Measurements from ENCODE around the gene ANO8.
"Not testable (repeated sequence)": the region's sequence is repeated elsewhere in the genome, so short reads cannot be mapped to it uniquely, and the experiment has no call there.

The ANO8 gene

DNA sequence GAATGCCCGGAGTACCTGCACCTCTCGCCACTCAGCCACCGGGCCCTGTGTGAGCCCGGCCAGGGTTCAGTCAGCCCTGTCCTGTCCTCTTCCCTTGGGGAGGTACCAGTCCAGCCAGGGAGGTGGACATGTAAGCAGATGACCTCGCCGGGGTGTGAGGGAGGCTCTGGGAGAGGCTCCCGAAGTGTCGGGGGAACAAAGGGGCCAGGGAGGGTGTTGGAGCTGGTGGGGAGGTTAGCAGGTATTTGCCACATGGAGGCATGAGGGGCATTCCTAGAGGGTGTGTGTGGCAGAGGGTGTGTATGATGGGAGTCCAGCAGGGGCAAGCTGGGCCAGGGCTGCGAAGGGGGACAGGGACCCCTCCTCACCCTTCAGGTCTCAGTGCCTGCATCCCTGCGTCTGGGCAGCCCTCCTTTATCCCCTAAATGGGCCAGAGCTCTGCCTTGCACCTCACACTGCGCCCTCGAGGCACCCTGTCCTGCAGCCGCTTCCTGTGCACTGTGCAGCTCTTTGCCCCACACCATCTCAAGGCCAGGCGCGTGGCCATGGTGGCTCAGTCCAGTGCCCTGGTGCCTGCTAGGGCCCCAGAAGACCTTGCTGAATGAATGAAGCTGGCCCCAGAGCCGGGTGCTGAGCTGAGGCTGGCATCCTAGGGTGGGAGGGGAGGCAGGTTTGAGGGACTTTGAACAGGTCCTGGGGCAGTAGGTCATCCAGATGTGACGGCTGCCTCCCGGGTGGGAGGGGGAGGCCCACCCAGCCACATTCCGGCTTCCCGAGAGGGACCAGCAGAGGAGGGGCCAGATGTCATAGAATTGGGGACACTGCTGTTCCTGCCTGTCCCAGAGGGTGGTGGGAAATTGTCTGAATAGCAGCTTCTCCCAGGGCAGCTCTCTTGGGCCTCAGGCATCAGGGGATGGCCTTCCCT, 22.2 kb downstream of the ANO8 start:
- DNase-seq, result no peak

- no peak for DNase-seq
Measured at GRCh38 chr19:17311455-17312188, 23.0 kb downstream of the ANO8 start.

DNA sequence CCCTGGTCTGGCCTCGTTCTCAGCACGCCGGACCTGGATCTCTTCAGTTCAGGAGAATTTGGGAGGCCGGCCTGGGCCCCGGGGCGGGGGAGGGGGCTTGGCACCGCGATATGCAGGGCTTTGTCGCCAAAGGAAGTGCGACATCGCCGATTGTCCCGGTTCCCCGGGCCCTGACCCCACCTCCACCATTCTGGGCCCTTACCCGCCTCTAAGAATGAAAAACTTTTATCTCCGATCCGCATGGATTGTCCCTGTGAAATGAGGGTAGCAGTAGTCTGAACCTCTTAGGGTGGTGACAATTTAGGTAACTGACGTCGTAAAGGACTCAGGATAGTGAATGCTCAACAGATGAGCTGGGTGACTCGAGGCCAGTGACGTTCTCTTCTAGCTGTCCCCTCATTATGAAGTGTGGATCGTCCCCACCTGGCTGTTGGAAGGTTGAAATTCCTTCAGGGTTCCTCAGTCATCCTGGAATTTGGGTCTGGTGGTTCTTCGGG, 24.6 kb downstream of the ANO8 start:
- no peak for DNase-seq

GRCh38 chr19:17309198-17309964, 25.3 kb downstream of the ANO8 start, which contains the start of gene DDA1:
TSS of gene DDA1 (plus strand) at chr19:17309563. CDS start at chr19:17309655, 92 bp downstream.
- DNase-seq, result peak; percentile 72 to 100 (median 98)

- DNase-seq, result no peak
Measured at GRCh38 chr19:17307876-17308377, 26.7 kb downstream of the ANO8 start.

- DNase-seq, result peak in 1 of 51 donors; percentile 32
Measured at GRCh38 chr19:17306285-17306714, 28.4 kb downstream of the ANO8 start.

DNA sequence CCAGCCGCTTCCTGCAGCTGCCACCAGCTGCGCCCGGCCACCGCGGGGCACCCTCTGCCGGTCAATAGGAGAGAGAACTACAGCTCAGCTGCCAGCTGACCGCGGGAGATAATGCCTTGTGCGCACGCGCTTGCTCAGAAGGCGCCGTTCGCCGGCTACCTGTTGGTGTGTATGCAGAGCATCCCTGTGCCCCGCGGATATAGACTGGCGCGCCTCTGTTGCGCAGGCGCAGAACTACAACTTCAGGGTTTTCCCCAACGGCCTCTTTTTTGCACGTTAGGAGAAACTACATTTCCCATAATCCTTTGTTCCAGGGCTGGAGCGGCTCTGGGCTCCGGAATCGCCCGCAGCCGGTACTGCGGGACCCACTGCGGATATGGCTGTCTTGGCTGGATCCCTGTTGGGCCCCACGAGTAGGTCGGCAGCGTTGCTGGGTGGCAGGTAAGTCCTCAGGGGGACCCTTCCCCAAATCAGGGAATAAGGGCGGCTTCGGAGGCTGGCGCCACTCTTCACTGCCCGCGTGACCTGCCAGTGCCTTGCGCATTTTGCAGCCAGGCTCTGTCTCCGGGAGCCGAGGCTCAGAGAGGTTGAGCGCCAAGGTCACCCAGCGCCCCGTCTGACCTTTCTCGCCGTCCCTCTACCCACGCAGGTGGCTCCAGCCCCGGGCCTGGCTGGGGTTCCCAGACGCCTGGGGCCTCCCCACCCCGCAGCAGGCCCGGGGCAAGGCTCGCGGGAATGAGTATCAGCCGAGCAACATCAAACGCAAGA, 29.0 kb downstream of the ANO8 start, which contains the start of gene MRPL34:
Gene MRPL34 (plus strand): TSS at position 356 of the 768 bp plus-strand sequence. CDS start 21 bp downstream, at position 377.
- DNase-seq, result peak; percentile 59 to 100 (median 95)

- peak in 1 of 51 donors; percentile 97 for DNase-seq
Measured at GRCh38 chr19:17305216-17305516, 29.5 kb downstream of the ANO8 start.

GRCh38 chr19:17304386-17305215, 30.1 kb downstream of the ANO8 start:
- DNase-seq, result peak in 6 of 51 donors; percentile 4 to 24 (median 9)

DNA sequence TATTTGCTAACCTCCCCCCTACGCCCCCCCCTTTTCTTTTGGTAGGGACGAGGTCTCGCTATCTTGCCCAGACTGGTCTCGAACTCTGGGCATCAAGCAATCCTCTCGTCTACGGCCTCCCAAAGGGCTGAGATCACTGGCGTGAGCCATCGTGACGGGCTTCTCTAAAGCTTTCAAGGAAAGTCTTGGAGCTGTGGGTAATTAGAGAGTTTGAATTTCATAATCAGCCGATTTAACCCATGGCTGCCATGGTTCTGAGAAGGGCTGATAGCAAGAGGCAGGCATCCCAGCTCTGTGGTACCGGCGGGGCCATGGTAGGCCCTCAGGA, 30.8 kb downstream of the ANO8 start:
- DNase-seq, result peak in 3 of 51 donors; percentile 1 to 43 (median 6)

DNA sequence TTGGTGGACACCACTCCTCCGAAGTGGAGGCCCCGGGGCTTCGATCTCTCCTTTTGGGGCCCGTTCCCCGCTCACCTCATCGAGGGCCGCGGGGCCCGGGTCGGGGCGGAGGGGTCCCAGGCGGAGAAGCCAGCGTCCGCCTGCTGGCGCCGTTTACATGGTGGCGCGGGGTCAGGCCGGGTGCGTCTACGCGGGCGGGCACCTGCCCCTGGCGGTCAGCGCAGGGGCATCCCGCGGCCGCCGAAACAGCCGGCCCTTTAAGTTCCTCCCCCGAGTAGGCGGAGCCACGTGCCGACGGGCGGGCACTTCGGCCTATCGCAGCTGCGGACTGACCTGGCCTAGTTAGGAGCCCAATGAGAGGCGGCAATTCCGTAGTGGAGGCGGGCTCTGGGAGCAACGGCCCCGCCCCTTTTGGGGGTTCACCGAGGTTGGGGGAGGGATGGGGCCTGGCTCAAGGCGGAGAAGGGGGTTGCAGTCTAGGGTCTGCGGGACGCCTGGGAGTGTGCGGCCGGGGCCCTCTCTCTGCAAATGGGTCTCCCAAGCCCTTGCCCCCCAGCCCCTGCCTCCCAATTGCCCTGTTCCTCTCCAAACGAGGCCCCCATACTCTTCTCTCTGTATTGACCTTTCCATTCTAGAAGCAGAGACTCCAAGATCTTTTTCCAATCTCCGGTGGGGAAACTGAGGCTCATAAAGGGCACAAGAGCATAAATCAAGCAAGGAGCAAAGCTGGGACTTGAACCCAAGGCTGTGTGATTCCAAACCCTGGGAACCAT, 31.3 kb downstream of the ANO8 start, which contains the start of gene ABHD8:
Gene ABHD8 (minus strand): TSS at position 259 of the 773 bp plus-strand sequence. CDS start 1,809 bp downstream, outside the sequence.
- peak in 50 of 51 donors; percentile 29 to 96 (median 87) for DNase-seq

DNA sequence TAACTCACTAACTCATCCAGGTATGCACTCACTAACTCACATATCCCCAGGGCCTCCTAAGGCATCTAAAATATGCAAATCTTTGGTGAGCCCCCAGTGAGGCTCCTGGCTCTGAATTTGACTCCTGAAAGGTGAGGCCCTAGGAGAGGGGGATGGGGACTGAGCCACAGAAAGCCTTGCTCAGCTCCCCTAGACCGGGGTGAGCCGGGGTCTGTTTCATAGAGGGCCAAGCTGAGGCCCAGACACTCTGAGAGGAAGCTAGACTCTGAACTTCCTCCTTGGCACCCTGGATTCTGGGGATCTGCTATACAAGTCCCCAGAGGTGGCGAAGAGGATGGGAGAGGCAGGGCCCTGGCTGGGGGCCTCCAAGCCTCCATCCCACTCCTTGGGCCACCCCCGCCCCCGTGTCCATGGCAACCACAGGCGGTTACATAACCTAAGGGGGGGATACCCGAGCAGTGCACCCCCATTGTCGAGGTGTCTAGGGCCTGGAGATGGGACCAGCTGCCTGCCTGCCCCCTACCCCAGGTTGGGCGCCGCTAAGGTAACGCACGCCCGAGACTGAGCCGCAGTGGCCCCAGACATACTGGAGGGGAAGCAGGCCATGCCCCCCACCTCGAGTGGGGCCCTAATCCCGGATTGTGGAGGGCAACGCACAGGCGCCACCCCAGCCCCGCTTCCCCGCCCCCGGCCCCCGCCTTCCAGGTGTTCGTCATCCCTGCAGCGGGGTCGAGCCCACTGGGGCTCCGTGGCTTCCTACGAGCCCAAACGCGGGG, 32.1 kb downstream of the ANO8 start:
- DNase-seq, result peak in 28 of 51 donors; percentile 10 to 60 (median 33)

- no peak for DNase-seq
Measured at GRCh38 chr19:17300992-17301619, 33.5 kb downstream of the ANO8 start.

- no peak for DNase-seq
Measured at GRCh38 chr19:17296976-17297375, 37.7 kb downstream of the ANO8 start.

DNA sequence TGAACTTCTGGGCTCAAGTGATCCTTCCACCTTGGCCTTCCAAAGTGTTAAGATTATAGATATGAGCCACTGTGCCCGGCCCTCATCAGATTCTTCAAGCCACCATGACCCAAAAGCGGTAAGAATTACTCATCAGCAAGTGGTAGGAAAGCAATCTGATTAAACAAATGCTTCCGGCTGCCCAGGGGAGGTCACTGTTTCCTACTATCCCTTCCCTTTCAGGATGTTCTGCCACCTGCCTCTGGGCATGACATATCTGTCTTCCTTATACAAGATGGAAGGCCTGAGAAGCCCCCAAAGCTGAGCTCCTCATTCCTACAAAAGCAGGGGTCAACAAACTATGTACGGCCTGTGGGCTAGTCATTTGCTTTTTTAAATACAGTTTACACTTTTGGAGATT, 38.4 kb downstream of the ANO8 start:
- DNase-seq, result no peak

GRCh38 chr19:17295551-17295950, 39.1 kb downstream of the ANO8 start:
- DNase-seq, result not testable (repeated sequence)
